Activated CD8-positive, alpha-beta T cell treated with anti-CD3 and anti-CD28 coated beads for 36 hours (primary cell): ENCODE measurements around the gene NKD2. TPM values are rescaled to one million over a fixed set of nuclear protein-coding genes. Genes with fewer than 3 reads are reported as not detected.

Experiments used
- ATAC-seq: fragments of 200-7000 bp; cut with Tn5 transposase; one replicate; pipeline ENCODE4 v1.10.0; 2021; ENCODE audit warnings: mild to moderate bottlenecking, moderate library complexity
- CTCF ChIA-PET: fragments of 350-600 bp; sonication (Branson Sonifier 250); formaldehyde crosslinking; loops from one replicate; lab custom pipeline; 2021; ENCODE audit warnings: antibody characterized with exemption; lab: Charles Lee
- POLR2A ChIA-PET: fragments of 350-600 bp; sonication (Branson Sonifier 250); formaldehyde crosslinking; loops from one replicate; lab custom pipeline; 2021; ENCODE audit warnings: antibody characterized with exemption; lab: Charles Lee
- DNase-seq: peaks from one replicate; pipeline ENCODE4 v3.0.0-alpha.2; 2020
- H3K27ac Mint-ChIP-seq: one replicate; pipeline ENCODE4 v1.8.0; 2021; ENCODE audit warnings: mild to moderate bottlenecking, mixed read lengths
- H3K27me3 Mint-ChIP-seq: one replicate; pipeline ENCODE4 v1.8.0; 2021; ENCODE audit warnings: mixed read lengths
- H3K36me3 Mint-ChIP-seq: one replicate; pipeline ENCODE4 v1.8.0; 2021; ENCODE audit warnings: low read depth, mixed read lengths
- H3K4me1 Mint-ChIP-seq: one replicate; pipeline ENCODE4 v1.8.0; 2021; ENCODE audit warnings: low read depth, mixed read lengths
- H3K4me3 Mint-ChIP-seq: one replicate; pipeline ENCODE4 v1.8.0; 2021; ENCODE audit warnings: mild to moderate bottlenecking, moderate library complexity, mixed read lengths
- H3K9me3 Mint-ChIP-seq: one replicate; pipeline ENCODE4 v1.8.0; 2021; ENCODE audit warnings: mixed read lengths
- CTCF ChIP-seq: fragments of 200-600 bp; IDR thresholded peaks from one replicate; pipeline ENCODE4 v1.8.0; 2022; ENCODE audit warnings: antibody characterized with exemption, mild to moderate bottlenecking
- intact Hi-C: fragments of 100-400 bp; cut with micrococcal nuclease; formaldehyde crosslinking; loops from one replicate; pipeline ENCODE4 v1.10.0; 2022
- total RNA-seq, 2 experiments: library from RNA; stranded (reverse); gene quantifications; one replicate each; pipeline ENCODE4 v1.2.3, GENCODE V29; 2021

Gene NKD2
- total RNA-seq, 2 experiments from 2014 or later, result 1.5 to 2.3 TPM

GRCh38 chr5:964821-965220, 43.8 kb upstream of the NKD2 start:
- H3K4me3 Mint-ChIP-seq, result no peak overlapping the region

DNA sequence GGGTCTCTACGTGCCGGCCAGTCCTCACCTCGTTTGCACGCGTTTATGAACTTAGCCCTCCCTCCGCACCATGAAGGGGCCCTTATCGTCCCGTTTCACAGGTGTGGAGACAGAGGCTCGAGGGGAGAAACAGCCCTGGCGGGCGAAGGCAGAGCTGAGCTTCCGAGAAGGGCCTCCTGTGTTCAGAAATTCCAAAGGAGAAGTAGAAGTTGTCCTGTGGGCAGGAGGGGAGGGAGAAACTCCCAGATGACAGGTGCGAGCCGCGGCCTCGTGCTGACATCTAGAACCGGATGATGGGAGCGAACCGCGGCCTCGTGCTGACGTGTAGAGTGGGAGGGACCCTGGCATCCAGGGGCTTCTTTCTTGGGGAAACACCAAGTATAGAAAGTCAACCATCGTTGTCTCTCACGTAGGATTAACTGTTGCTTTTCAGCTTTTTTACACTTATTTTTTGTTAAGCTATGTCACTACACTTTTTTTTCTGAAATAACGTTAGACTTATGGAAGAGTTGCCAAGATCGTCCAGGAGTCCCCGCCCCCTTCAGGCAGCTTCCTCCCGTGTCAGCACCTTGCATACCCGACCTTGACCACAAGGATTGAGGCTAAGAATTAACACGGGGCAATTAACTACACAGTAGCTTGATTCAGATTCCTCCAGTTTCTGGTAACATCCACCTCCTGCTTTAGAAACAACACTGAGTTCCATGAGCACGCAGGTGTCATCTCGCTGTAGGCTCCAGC, 42.8 kb upstream of the NKD2 start:
- Mint-ChIP-seq H3K27ac (no peak overlapping the region), H3K36me3 (no peaks in the 10 kb centered on the region), H3K9me3 (no peaks in the 10 kb centered on the region), H3K4me3 (no peak overlapping the region), H3K4me1 (peaks cover 41% of the 10 kb centered on the region), H3K27me3 (peaks cover 46% of the 10 kb centered on the region)
- no peak for ATAC-seq
- CTCF ChIA-PET, result interaction anchor here (1.3 kb wide), 1 partner anchor 42 kb away, joined by 3 read pairs; no protein-coding TSS in a partner anchor
- intact Hi-C loops, result loop anchor here (5.0 kb wide), 1 partner anchor 33 kb away; no protein-coding TSS in a partner anchor
- no peak for DNase-seq
- TF ChIP-seq CTCF, result no peak
- POLR2A ChIA-PET, result no interaction called here

More at GRCh38 chr5:964821-965220, 43.8 kb upstream of the NKD2 start:
- no peak for TF ChIP-seq CTCF
- no peak for ATAC-seq
- ChIA-PET CTCF (no interaction called here), POLR2A (interaction anchor here (0.9 kb wide), 1 partner anchor 40 kb away, joined by 3 read pairs; no protein-coding TSS in a partner anchor)
- DNase-seq, result no peak
- intact Hi-C loops, result loop anchor here (5.0 kb wide), 1 partner anchor 33 kb away; no protein-coding TSS in a partner anchor
- Mint-ChIP-seq H3K27ac (peak overlapping the region; percentile 90), H3K27me3 (peaks cover 41% of the 10 kb centered on the region), H3K4me1 (peaks cover 43% of the 10 kb centered on the region), H3K9me3 (no peaks in the 10 kb centered on the region), H3K36me3 (no peaks in the 10 kb centered on the region)

DNA sequence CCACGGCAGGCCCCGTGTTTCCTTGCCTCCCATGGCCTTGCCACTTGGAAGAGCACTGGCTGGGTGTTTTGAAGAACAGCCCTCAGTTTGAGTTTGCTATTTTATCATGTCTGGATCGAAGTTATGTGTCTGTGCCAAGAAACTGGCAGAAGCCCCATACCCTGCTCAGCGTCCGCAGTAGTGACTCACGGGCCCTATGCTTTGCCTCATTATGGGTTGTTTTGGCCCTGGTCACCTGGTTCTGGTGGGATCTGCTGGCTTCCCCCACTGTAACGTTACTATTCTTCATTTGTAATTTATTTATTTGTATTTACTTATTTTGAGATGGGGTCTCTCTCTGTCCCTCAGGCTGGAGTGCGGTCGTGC, 42.3 kb upstream of the NKD2 start:
- Mint-ChIP-seq H3K4me3 (no peak overlapping the region), H3K27me3 (peaks cover 48% of the 10 kb centered on the region), H3K9me3 (no peaks in the 10 kb centered on the region), H3K27ac (no peak overlapping the region), H3K4me1 (peaks cover 41% of the 10 kb centered on the region), H3K36me3 (no peaks in the 10 kb centered on the region)
- ChIA-PET CTCF (interaction anchor here (1.3 kb wide), 1 partner anchor 42 kb away, joined by 3 read pairs; no protein-coding TSS in a partner anchor), POLR2A (no interaction called here)
- intact Hi-C loops, result loop anchor here (5.0 kb wide), 1 partner anchor 34 kb away; no protein-coding TSS in a partner anchor
- ATAC-seq (no peak), DNase-seq (no peak)
- TF ChIP-seq CTCF, result no peak

DNA sequence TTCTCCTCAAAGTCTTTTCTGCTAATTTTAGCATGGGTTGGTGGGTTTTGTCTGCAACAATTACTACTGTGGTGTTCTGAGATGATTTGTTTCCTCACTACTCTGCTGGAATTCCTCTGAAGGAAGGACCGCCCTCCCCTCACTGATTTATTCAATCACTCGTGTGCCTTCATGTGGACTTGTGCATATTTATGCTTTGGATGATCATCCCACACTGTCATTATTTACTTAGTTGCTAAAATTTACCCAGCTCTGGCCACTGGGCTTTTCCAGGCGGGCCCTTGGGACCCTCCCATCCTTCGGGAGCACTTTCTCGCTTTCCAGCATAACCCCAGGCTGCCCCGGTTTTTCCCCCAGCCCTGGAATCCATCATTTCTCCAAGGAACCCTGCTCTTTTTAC, 41.7 kb upstream of the NKD2 start:
- ChIA-PET POLR2A (no interaction called here), CTCF (no interaction called here)
- ATAC-seq (no peak), DNase-seq (no peak)
- H3K9me3 Mint-ChIP-seq, result no peaks in the 10 kb centered on the region
- H3K4me3 Mint-ChIP-seq, result no peak overlapping the region
- peaks cover 41% of the 10 kb centered on the region for H3K4me1 Mint-ChIP-seq
- no peak overlapping the region for H3K27ac Mint-ChIP-seq
- intact Hi-C loops, result loop anchor here (5.0 kb wide), 1 partner anchor 35 kb away; no protein-coding TSS in a partner anchor
- TF ChIP-seq CTCF, result no peak
- peaks cover 51% of the 10 kb centered on the region for H3K27me3 Mint-ChIP-seq
- no peaks in the 10 kb centered on the region for H3K36me3 Mint-ChIP-seq

- no peak for ATAC-seq
- H3K4me1 Mint-ChIP-seq, result peaks cover 28% of the 10 kb centered on the region
- H3K27me3 Mint-ChIP-seq, result peaks cover 54% of the 10 kb centered on the region
- ChIA-PET POLR2A (interaction anchor here (1.3 kb wide), 1 partner anchor 42 kb away, joined by 3 read pairs; no protein-coding TSS in a partner anchor), CTCF (interaction anchor here (0.8 to 1.7 kb wide), 2 partner anchors 44 to 45 kb away, joined by 3 to 4 read pairs; no protein-coding TSS in a partner anchor)
- TF ChIP-seq CTCF, result no peak
- no peak overlapping the region for H3K4me3 Mint-ChIP-seq
- intact Hi-C loops, result loop anchor here (5.0 kb wide), 1 partner anchor 37 kb away; no protein-coding TSS in a partner anchor
- H3K36me3 Mint-ChIP-seq, result no peaks in the 10 kb centered on the region
- DNase-seq, result no peak
- no peak overlapping the region for H3K27ac Mint-ChIP-seq
- no peaks in the 10 kb centered on the region for H3K9me3 Mint-ChIP-seq
Observed at GRCh38 chr5:968881-969280, 39.7 kb upstream of the NKD2 start.
